ENCODE measurements around the gene GPHA2. TPM values are rescaled to one million over a fixed set of nuclear protein-coding genes. Genes with fewer than 3 reads are reported as not detected.

The GPHA2 gene
- polyA plus RNA-seq, 2 donors = not detected

- no peaks in the 10 kb centered on the region for H3K27me3 ChIP-seq (ENCODE audit: control insufficient read depth in 1 of 2, insufficient read depth in 2 of 2, low read length in 2 of 2)
- H3K36me3 ChIP-seq (ENCODE audit: control insufficient read depth in 2 of 2, insufficient read depth in 2 of 2, low read length in 1 of 2) = no peaks in the 10 kb centered on the region
- no peaks in the 10 kb centered on the region for H3K4me1 ChIP-seq (ENCODE audit: control insufficient read depth in 2 of 2, insufficient read depth in 2 of 2, low read length in 1 of 2)
- no peaks in the 10 kb centered on the region for H3K9me3 ChIP-seq (ENCODE audit: control insufficient read depth in 2 of 2, insufficient read depth in 1 of 2, low read depth in 1 of 2, low read length in 1 of 2)
- 38 to 47% methylated on average over 4 of the region's 4 CpGs for WGBS, 2 donors
- no peak overlapping the region for H3K27ac ChIP-seq (ENCODE audit: low read depth in 2 of 2, low read length in 1 of 2)
- no peak overlapping the region for H3K4me3 ChIP-seq (ENCODE audit: low read depth in 1 of 2, low read length in 2 of 2)
Measured at GRCh38 chr11:64960719-64961118, 25.0 kb upstream of the GPHA2 start.

GRCh38 chr11:64959498-64959897 is 23.8 kb upstream of the GPHA2 start:
- H3K4me3 ChIP-seq (ENCODE audit: low read depth in 1 of 2, low read length in 2 of 2) = no peak overlapping the region
- no peak overlapping the region for H3K27ac ChIP-seq (ENCODE audit: low read depth in 2 of 2, low read length in 1 of 2)
- 44 to 45% methylated on average over 3 of the region's 3 CpGs for WGBS, 2 donors

GRCh38 chr11:64954201-64954600 is 18.5 kb upstream of the GPHA2 start:
- WGBS, 2 donors = 50 to 61% methylated on average over 5 of the region's 5 CpGs
- Histone ChIP-seq H3K27me3 (ENCODE audit: control insufficient read depth in 1 of 2, insufficient read depth in 2 of 2, low read length in 2 of 2) (no peaks in the 10 kb centered on the region), H3K4me1 (ENCODE audit: control insufficient read depth in 2 of 2, insufficient read depth in 2 of 2, low read length in 1 of 2) (no peaks in the 10 kb centered on the region)

More at GRCh38 chr11:64959498-64959897, 23.8 kb upstream of the GPHA2 start:
- Histone ChIP-seq H3K4me1 (ENCODE audit: control insufficient read depth in 2 of 2, insufficient read depth in 2 of 2, low read length in 1 of 2) (no peaks in the 10 kb centered on the region), H3K36me3 (ENCODE audit: control insufficient read depth in 2 of 2, insufficient read depth in 2 of 2, low read length in 1 of 2) (no peaks in the 10 kb centered on the region), H3K9me3 (ENCODE audit: control insufficient read depth in 2 of 2, insufficient read depth in 1 of 2, low read depth in 1 of 2, low read length in 1 of 2) (no peaks in the 10 kb centered on the region), H3K27me3 (ENCODE audit: control insufficient read depth in 1 of 2, insufficient read depth in 2 of 2, low read length in 2 of 2) (no peaks in the 10 kb centered on the region)

GRCh38 chr11:64951529-64951928 is 15.8 kb upstream of the GPHA2 start:
- WGBS, 2 donors = 55 to 64% methylated on average over 4 of the region's 4 CpGs

More at GRCh38 chr11:64954201-64954600, 18.5 kb upstream of the GPHA2 start:
- H3K9me3 ChIP-seq (ENCODE audit: control insufficient read depth in 2 of 2, insufficient read depth in 1 of 2, low read depth in 1 of 2, low read length in 1 of 2) = no peaks in the 10 kb centered on the region
- H3K4me3 ChIP-seq (ENCODE audit: low read depth in 1 of 2, low read length in 2 of 2) = no peak overlapping the region
- H3K27ac ChIP-seq (ENCODE audit: low read depth in 2 of 2, low read length in 1 of 2) = no peak overlapping the region
- no peaks in the 10 kb centered on the region for H3K36me3 ChIP-seq (ENCODE audit: control insufficient read depth in 2 of 2, insufficient read depth in 2 of 2, low read length in 1 of 2)

GRCh38 chr11:64947208-64947814 is 11.6 kb upstream of the GPHA2 start:
- Histone ChIP-seq H3K27ac (ENCODE audit: low read depth in 2 of 2, low read length in 1 of 2) (no peak overlapping the region), H3K27me3 (ENCODE audit: control insufficient read depth in 1 of 2, insufficient read depth in 2 of 2, low read length in 2 of 2) (no peaks in the 10 kb centered on the region), H3K36me3 (ENCODE audit: control insufficient read depth in 2 of 2, insufficient read depth in 2 of 2, low read length in 1 of 2) (no peaks in the 10 kb centered on the region), H3K4me1 (ENCODE audit: control insufficient read depth in 2 of 2, insufficient read depth in 2 of 2, low read length in 1 of 2) (no peaks in the 10 kb centered on the region), H3K4me3 (ENCODE audit: low read depth in 1 of 2, low read length in 2 of 2) (no peak overlapping the region), H3K9me3 (ENCODE audit: control insufficient read depth in 2 of 2, insufficient read depth in 1 of 2, low read depth in 1 of 2, low read length in 1 of 2) (no peaks in the 10 kb centered on the region)
- 68 to 70% methylated on average over 5 of the region's 5 CpGs for WGBS, 2 donors

More at GRCh38 chr11:64951529-64951928, 15.8 kb upstream of the GPHA2 start:
- Histone ChIP-seq H3K4me1 (ENCODE audit: control insufficient read depth in 2 of 2, insufficient read depth in 2 of 2, low read length in 1 of 2) (no peaks in the 10 kb centered on the region), H3K27me3 (ENCODE audit: control insufficient read depth in 1 of 2, insufficient read depth in 2 of 2, low read length in 2 of 2) (no peaks in the 10 kb centered on the region), H3K9me3 (ENCODE audit: control insufficient read depth in 2 of 2, insufficient read depth in 1 of 2, low read depth in 1 of 2, low read length in 1 of 2) (no peaks in the 10 kb centered on the region), H3K36me3 (ENCODE audit: control insufficient read depth in 2 of 2, insufficient read depth in 2 of 2, low read length in 1 of 2) (no peaks in the 10 kb centered on the region), H3K4me3 (ENCODE audit: low read depth in 1 of 2, low read length in 2 of 2) (no peak overlapping the region), H3K27ac (ENCODE audit: low read depth in 2 of 2, low read length in 1 of 2) (no peak overlapping the region)

GRCh38 chr11:64936539-64936938 is 846 bp upstream of the GPHA2 start:
- Histone ChIP-seq H3K36me3 (ENCODE audit: control insufficient read depth in 2 of 2, insufficient read depth in 2 of 2, low read length in 1 of 2) (peaks cover 14 to 30% of the 10 kb centered on the region in 2 donors), H3K27ac (ENCODE audit: low read depth in 2 of 2, low read length in 1 of 2) (no peak overlapping the region), H3K4me1 (ENCODE audit: control insufficient read depth in 2 of 2, insufficient read depth in 2 of 2, low read length in 1 of 2) (no peaks in the 10 kb centered on the region), H3K9me3 (ENCODE audit: control insufficient read depth in 2 of 2, insufficient read depth in 1 of 2, low read depth in 1 of 2, low read length in 1 of 2) (no peaks in the 10 kb centered on the region), H3K4me3 (ENCODE audit: low read depth in 1 of 2, low read length in 2 of 2) (no peak overlapping the region), H3K27me3 (ENCODE audit: control insufficient read depth in 1 of 2, insufficient read depth in 2 of 2, low read length in 2 of 2) (no peaks in the 10 kb centered on the region)
- 79 to 87% methylated on average over 4 of the region's 4 CpGs for WGBS, 2 donors

- WGBS, 2 donors = 62 to 84% methylated on average over 27 of the region's 27 CpGs
- H3K27ac ChIP-seq (ENCODE audit: low read depth in 2 of 2, low read length in 1 of 2) = no peak overlapping the region
- H3K27me3 ChIP-seq (ENCODE audit: control insufficient read depth in 1 of 2, insufficient read depth in 2 of 2, low read length in 2 of 2) = no peaks in the 10 kb centered on the region
- no peaks in the 10 kb centered on the region for H3K4me1 ChIP-seq (ENCODE audit: control insufficient read depth in 2 of 2, insufficient read depth in 2 of 2, low read length in 1 of 2)
- H3K4me3 ChIP-seq (ENCODE audit: low read depth in 1 of 2, low read length in 2 of 2) = no peak overlapping the region
- peaks cover 14 to 45% of the 10 kb centered on the region in 2 donors for H3K36me3 ChIP-seq (ENCODE audit: control insufficient read depth in 2 of 2, insufficient read depth in 2 of 2, low read length in 1 of 2)
- H3K9me3 ChIP-seq (ENCODE audit: control insufficient read depth in 2 of 2, insufficient read depth in 1 of 2, low read depth in 1 of 2, low read length in 1 of 2) = no peaks in the 10 kb centered on the region
Measured at GRCh38 chr11:64934682-64935358, 873 bp downstream of the GPHA2 start.

GRCh38 chr11:64933935-64934681 is 1.6 kb downstream of the GPHA2 start:
- H3K36me3 ChIP-seq (ENCODE audit: control insufficient read depth in 2 of 2, insufficient read depth in 2 of 2, low read length in 1 of 2) = peaks cover 14 to 51% of the 10 kb centered on the region in 2 donors
- H3K27ac ChIP-seq (ENCODE audit: low read depth in 2 of 2, low read length in 1 of 2) = no peak overlapping the region
- WGBS, 2 donors = 82 to 90% methylated on average over 10 of the region's 10 CpGs
- no peaks in the 10 kb centered on the region for H3K27me3 ChIP-seq (ENCODE audit: control insufficient read depth in 1 of 2, insufficient read depth in 2 of 2, low read length in 2 of 2)
- no peaks in the 10 kb centered on the region for H3K4me1 ChIP-seq (ENCODE audit: control insufficient read depth in 2 of 2, insufficient read depth in 2 of 2, low read length in 1 of 2)
- no peaks in the 10 kb centered on the region for H3K9me3 ChIP-seq (ENCODE audit: control insufficient read depth in 2 of 2, insufficient read depth in 1 of 2, low read depth in 1 of 2, low read length in 1 of 2)
- H3K4me3 ChIP-seq (ENCODE audit: low read depth in 1 of 2, low read length in 2 of 2) = no peak overlapping the region

GRCh38 chr11:64933213-64933934 is 2.3 kb downstream of the GPHA2 start:
- Histone ChIP-seq H3K36me3 (ENCODE audit: control insufficient read depth in 2 of 2, insufficient read depth in 2 of 2, low read length in 1 of 2) (peaks cover 14 to 53% of the 10 kb centered on the region in 2 donors), H3K4me1 (ENCODE audit: control insufficient read depth in 2 of 2, insufficient read depth in 2 of 2, low read length in 1 of 2) (no peaks in the 10 kb centered on the region), H3K4me3 (ENCODE audit: low read depth in 1 of 2, low read length in 2 of 2) (no peak overlapping the region), H3K9me3 (ENCODE audit: control insufficient read depth in 2 of 2, insufficient read depth in 1 of 2, low read depth in 1 of 2, low read length in 1 of 2) (no peaks in the 10 kb centered on the region), H3K27ac (ENCODE audit: low read depth in 2 of 2, low read length in 1 of 2) (no peak overlapping the region), H3K27me3 (ENCODE audit: control insufficient read depth in 1 of 2, insufficient read depth in 2 of 2, low read length in 2 of 2) (no peaks in the 10 kb centered on the region)
- WGBS, 2 donors = 81 to 91% methylated on average over 10 to 12 of the region's 12 CpGs
